ENCODE results near the gene PPL.

- no peak for TF ChIP-seq PAX5 (IDR thresholded peaks at IDR 0.05; ENCODE audit: insufficient read depth, low read length, severe bottlenecking)
- no peak for TF ChIP-seq TAF1 (IDR thresholded peaks at IDR 0.05; ENCODE audit: low read depth, low read length)
Measured at GRCh38 chr16:4864728-4865127, 72.2 kb downstream of the PPL start.

Measured in GM12891 (cell line).